Osteocyte (in vitro differentiated cells): ENCODE measurements around the gene DNAI1. TPM values are rescaled to one million over a fixed set of nuclear protein-coding genes. Genes with fewer than 3 reads are reported as not detected.

Experiments
- DNase-seq: peaks from one replicate; pipeline ENCODE4 v3.0.0; 2021; ENCODE audit warnings: mixed read lengths; ENCODE audit not compliant: unreplicated experiment; ENCODE audit errors: extremely low spot score
- H3K27ac Mint-ChIP-seq: one replicate; pipeline ENCODE4 v1.8.0; 2021; ENCODE audit warnings: mild to moderate bottlenecking, mixed read lengths; ENCODE audit not compliant: unreplicated experiment
- H3K27me3 Mint-ChIP-seq: one replicate; pipeline ENCODE4 v1.8.0; 2021; ENCODE audit warnings: mixed read lengths; ENCODE audit not compliant: unreplicated experiment
- H3K36me3 Mint-ChIP-seq: one replicate; pipeline ENCODE4 v1.8.0; 2021; ENCODE audit warnings: mixed read lengths; ENCODE audit not compliant: unreplicated experiment
- H3K4me1 Mint-ChIP-seq: one replicate; pipeline ENCODE4 v1.8.0; 2021; ENCODE audit warnings: mixed read lengths; ENCODE audit not compliant: unreplicated experiment
- H3K4me3 Mint-ChIP-seq: one replicate; pipeline ENCODE4 v1.8.0; 2021; ENCODE audit warnings: mild to moderate bottlenecking, moderate library complexity, mixed read lengths; ENCODE audit not compliant: unreplicated experiment
- H3K9me3 Mint-ChIP-seq: one replicate; pipeline ENCODE4 v1.8.0; 2021; ENCODE audit warnings: mixed read lengths; ENCODE audit not compliant: unreplicated experiment
- total RNA-seq: library from RNA; stranded (reverse); gene quantifications from 2 replicates; pipeline ENCODE4 v1.2.1, GENCODE V29; 2021
- TF ChIP-seq, protein P1 (sequence below): fragments of 200-600 bp; sonication (generic); IDR thresholded peaks from 2 replicates; pipeline ENCODE4 v1.5.0; 2021; ENCODE audit warnings: antibody characterized with exemption, mild to moderate bottlenecking, moderate library complexity

Gene DNAI1
- total RNA-seq, 1 donor from 2014 or later: not detected

GRCh38 chr9:34518896-34519295, 60.3 kb downstream of the DNAI1 start:
- Mint-ChIP-seq H3K9me3 (no peaks in the 10 kb centered on the region), H3K27ac (no peak overlapping the region), H3K27me3 (peaks cover 39% of the 10 kb centered on the region), H3K4me3 (no peak overlapping the region), H3K4me1 (peaks cover 4% of the 10 kb centered on the region), H3K36me3 (no peaks in the 10 kb centered on the region)
- DNase-seq: no peak
- TF ChIP-seq, protein P1, sequence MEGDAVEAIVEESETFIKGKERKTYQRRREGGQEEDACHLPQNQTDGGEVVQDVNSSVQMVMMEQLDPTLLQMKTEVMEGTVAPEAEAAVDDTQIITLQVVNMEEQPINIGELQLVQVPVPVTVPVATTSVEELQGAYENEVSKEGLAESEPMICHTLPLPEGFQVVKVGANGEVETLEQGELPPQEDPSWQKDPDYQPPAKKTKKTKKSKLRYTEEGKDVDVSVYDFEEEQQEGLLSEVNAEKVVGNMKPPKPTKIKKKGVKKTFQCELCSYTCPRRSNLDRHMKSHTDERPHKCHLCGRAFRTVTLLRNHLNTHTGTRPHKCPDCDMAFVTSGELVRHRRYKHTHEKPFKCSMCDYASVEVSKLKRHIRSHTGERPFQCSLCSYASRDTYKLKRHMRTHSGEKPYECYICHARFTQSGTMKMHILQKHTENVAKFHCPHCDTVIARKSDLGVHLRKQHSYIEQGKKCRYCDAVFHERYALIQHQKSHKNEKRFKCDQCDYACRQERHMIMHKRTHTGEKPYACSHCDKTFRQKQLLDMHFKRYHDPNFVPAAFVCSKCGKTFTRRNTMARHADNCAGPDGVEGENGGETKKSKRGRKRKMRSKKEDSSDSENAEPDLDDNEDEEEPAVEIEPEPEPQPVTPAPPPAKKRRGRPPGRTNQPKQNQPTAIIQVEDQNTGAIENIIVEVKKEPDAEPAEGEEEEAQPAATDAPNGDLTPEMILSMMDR: no peak

GRCh38 chr9:34519321-34520020, 60.9 kb downstream of the DNAI1 start:
- no peaks in the 10 kb centered on the region for H3K9me3 Mint-ChIP-seq
- H3K27me3 Mint-ChIP-seq: peaks cover 42% of the 10 kb centered on the region
- TF ChIP-seq, protein P1: no peak
- H3K4me3 Mint-ChIP-seq: no peak overlapping the region
- H3K27ac Mint-ChIP-seq: no peak overlapping the region
- DNase-seq: no peak
- no peaks in the 10 kb centered on the region for H3K36me3 Mint-ChIP-seq
- peaks cover 4% of the 10 kb centered on the region for H3K4me1 Mint-ChIP-seq

GRCh38 chr9:34520096-34520495, 61.5 kb downstream of the DNAI1 start:
- no peak for DNase-seq
- H3K27ac Mint-ChIP-seq: no peak overlapping the region
- TF ChIP-seq, protein P1: no peak
- no peaks in the 10 kb centered on the region for H3K9me3 Mint-ChIP-seq
- no peaks in the 10 kb centered on the region for H3K36me3 Mint-ChIP-seq
- H3K4me3 Mint-ChIP-seq: no peak overlapping the region
- peaks cover 42% of the 10 kb centered on the region for H3K27me3 Mint-ChIP-seq
- H3K4me1 Mint-ChIP-seq: peaks cover 4% of the 10 kb centered on the region

- Mint-ChIP-seq H3K4me3 (no peak overlapping the region), H3K27ac (no peak overlapping the region), H3K4me1 (peaks cover 4% of the 10 kb centered on the region), H3K36me3 (no peaks in the 10 kb centered on the region), H3K27me3 (peaks cover 43% of the 10 kb centered on the region), H3K9me3 (no peaks in the 10 kb centered on the region)
- TF ChIP-seq, protein P1: no peak
- DNase-seq: no peak
Observed at GRCh38 chr9:34520505-34521385, 62.1 kb downstream of the DNAI1 start.
